NOMO-1 treated with DMSO at 0.1 percent for 48 hours (cell line): ENCODE measurements around the gene ETFB.

Source experiments
- DNase-seq: peaks from one replicate; lab custom pipeline; 2025; ENCODE audit not compliant: unreplicated experiment; lab: John Stamatoyannopoulos, UW

The ETFB gene

DNA sequence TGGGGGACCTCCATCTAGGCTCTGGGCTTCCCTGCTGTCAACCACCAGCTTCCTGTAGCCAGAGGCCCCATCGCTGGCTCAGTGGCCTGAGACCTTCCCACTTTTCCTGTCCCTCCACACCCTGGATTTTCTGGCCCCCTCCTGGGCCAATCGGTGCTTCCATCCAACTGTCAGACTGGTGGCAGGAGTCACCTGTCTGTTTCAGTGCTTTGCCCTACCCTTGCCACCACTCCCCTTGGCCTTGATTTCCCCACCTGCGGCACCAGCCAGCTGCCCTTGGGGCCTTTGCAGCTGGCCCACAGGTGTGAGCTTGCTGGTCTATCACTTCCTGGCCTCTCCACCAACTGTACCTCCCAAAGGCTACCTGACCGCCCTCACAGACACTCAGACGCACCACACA, 36.8 kb downstream of the ETFB start:
- DNase-seq: no peak

DNA sequence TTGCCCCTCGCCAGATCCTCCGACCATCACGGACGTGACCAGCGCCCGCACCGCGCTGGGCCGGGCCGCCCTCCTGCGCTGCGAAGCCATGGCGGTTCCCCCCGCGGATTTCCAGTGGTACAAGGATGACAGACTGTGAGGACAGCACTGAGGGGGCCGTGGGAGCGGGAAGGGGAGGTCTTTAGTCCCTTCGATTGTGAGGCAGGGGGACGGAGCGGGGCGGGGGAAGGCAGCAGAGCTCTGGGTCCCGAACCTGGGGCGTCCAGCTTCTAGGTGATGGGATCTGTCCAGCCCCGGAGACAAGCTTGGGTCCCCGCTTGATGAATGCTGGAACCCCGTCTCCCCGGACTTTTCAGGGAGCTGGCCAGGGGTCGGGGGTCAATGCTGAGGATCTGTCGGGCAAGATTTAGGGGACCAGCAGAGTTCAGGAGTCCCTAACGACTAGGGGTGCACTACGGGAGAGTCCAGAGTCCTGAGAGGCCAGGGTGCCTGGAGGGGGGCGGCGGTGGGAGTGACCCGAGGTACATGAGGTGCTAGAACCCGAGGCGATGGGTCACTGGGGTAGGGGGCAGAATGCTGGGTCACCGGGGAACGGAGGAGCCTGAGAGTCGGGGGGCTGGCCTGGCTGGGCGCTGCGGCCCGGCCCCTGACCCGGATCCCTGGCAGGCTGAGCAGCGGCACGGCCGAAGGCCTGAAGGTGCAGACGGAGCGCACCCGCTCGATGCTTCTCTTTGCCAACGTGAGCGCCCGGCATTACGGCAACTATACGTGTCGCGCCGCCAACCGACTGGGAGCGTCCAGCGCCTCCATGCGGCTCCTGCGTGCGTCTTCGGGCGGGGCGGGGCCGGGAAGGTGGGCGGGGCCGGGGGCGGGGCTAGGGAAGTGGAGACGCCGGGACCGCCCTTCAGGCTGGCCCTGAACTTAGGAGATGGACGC, 38.9 kb downstream of the ETFB start:
- DNase-seq: peak; percentile 80

DNA sequence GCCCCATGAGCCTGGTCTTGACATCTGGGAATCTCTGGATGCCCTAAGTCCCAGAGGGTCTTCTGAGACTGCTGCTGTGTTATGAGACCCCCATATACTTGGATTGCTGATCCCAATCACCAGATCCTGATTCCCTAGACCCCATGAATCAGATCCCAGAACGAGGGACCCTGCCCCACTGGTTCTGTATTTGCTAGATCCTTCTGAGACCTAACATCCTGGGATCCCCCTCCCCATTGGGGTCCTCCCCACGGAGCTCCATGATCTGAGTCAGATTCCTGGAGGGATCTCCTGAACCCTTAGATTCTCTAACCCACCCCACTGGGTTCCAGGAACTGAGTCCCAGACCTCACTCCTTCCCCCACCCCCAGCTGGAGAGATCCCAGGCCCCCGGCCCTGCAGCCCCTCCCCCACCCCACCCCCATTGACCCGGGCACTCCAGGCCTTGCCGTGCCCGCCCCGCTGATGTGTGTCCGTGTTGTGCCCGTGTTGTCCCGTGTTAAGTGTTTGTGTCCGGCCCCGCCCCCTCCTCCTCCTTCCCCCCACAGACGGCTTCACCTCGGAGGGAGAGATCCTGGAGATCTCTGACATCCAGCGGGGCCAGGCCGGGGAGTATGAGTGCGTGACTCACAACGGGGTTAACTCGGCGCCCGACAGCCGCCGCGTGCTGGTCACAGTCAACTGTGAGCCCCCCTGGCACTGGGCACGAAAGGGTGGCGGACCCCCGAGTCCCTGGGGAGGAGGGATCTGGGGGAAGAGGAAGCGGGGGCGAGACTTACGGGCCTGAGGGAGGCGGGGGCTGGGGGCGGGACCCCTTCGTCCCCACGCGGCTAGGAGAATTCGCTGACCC, 39.7 kb downstream of the ETFB start:
- DNase-seq: no peak

DNA sequence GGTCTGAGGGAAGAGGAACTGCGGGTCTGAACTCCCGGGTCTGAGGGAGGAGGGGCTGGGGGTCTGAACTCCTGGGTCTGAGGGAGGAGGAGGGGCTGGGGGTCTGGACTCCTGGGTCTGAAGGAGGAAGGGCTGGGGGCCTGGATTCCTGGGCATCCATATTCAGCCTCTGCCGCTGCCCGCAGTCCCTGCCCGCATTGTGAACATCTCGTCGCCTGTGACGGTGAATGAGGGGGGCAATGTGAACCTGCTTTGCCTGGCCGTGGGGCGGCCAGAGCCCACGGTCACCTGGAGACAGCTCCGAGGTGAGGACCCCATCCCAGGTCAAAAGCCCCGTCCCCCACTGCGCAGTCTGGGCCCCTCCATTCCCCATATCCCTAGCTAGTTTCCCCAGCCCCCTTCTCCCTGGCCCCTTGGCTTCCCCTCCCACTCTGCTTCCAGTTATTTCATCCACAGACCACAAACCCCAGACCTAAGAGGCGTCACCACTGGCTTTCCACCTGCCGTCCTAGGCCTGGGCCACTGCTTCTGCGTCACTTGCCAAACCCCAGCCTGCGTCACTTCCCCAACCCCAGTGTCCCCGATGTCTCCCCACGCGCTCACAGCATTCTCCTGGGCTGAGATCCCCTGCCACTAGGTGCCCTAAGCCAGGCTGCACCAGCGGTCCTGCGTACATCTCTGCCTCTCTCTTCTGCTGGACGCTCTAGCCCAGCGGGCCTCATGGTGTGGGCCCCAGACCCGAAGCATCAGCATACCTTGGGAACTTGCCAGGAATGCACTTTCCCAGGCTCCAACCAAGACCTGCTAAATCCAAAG, 40.8 kb downstream of the ETFB start:
- no peak for DNase-seq

DNA sequence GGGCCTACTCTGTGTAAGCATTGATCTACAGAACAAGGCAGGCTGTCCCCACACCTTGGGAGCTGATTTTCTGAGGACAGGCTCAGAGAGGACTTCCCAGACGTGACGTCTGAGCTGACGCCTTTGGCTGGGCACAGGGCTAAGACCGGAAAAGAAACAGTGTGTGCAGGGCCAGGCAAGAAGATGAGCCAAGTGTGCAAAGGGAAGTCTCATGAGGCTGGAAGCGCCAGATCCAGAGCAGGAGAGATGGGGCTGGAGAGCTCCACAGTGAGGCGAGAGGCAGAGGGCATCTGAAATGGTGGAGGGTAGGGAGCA, 42.1 kb downstream of the ETFB start:
- no peak for DNase-seq

DNA sequence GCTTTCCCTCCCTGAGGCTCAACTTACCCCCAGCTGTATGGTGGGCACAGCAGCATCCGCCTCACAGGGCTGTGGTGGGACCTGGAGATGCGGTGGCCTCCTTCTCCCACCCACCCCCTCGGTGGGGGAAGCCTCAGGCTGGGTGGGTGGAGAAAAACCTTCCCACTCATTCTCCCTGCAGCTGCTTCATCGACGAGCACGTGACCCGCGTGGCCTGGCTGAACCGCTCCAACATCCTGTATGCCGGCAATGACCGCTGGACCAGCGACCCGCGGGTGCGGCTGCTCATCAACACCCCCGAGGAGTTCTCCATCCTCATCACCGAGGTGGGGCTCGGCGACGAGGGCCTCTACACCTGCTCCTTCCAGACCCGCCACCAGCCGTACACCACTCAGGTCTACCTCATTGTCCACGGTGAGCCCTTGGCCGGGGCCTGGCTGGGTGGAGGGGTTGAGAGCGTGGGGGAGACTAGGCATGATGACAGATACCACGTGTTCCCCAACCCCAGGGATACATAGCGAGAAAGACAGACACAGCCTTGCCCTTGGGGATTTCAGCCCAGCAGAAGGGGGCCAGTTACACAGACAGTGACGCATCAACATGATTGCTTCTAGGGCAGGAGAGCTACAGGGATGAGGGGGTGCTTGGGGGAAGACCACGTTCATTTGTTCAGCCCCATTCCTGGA, 42.6 kb downstream of the ETFB start:
- no peak for DNase-seq

DNA sequence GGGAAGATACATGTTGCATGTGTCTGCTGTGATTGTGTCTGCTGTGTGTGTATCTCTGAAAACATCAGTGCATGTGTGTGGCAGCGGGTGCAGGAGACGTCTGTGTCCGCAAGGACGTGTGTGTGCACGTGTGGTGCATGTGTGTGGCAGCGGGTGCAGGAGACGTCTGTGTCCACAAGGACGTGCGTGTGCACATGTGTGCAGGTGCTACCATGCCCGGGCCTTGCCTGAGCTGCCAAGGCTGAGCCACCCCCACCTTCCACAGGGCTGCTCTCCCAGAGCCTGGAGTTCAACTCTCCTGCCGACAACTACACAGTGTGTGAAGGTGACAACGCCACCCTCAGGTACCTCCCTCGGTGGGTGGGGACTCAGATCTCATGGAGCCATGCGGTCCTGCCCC, 44.4 kb downstream of the ETFB start:
- no peak for DNase-seq

DNA sequence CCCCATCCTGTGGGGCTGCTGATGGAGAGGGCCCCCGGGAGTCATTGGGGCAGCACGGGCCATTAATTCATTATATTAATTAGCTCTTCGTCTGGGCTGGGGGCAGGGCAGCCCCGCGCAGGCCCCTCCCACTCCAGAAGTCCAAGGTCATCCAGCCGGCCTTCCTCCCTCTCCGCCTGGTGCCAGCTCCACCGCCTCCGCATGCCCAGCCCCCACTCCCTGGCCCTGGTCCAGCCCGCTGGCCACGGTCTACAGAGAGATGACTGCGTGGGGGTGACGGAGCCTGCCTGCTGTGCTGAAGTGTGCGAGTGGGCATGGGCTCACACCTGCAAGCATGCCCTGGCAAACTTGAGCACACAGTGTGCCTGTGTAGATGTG, 45.9 kb downstream of the ETFB start:
- DNase-seq: no peak

DNA sequence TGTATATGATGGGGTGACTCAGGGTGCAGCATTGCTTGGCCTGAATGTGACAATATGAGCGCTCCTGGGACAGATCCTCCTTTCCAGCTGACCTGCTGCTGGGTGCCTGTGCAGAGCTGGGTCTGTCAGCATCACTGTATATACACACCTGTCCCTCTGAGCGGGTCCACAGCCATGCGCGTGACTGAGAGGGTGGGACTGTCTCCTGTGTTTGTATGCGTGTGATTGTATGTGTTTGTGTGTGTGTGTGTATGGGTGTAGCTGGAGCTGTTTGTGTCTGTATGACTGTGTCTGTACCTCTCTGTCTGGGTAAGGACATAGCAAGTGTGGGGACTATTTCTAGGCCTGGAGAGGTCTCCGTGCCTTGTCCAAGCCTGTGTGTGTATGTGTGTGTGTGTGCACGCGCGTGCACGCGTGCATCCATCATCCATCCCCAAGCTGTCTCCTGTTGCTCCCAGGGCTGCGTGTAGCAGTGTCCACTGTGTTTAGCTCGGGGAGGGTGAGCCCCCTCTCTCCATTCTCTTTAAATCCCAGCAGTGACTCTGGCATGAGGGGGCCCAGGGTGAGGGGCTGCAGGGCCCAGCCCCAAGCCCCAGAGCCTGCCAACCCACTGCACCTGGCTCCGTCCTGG, 46.4 kb downstream of the ETFB start:
- DNase-seq: no peak

DNA sequence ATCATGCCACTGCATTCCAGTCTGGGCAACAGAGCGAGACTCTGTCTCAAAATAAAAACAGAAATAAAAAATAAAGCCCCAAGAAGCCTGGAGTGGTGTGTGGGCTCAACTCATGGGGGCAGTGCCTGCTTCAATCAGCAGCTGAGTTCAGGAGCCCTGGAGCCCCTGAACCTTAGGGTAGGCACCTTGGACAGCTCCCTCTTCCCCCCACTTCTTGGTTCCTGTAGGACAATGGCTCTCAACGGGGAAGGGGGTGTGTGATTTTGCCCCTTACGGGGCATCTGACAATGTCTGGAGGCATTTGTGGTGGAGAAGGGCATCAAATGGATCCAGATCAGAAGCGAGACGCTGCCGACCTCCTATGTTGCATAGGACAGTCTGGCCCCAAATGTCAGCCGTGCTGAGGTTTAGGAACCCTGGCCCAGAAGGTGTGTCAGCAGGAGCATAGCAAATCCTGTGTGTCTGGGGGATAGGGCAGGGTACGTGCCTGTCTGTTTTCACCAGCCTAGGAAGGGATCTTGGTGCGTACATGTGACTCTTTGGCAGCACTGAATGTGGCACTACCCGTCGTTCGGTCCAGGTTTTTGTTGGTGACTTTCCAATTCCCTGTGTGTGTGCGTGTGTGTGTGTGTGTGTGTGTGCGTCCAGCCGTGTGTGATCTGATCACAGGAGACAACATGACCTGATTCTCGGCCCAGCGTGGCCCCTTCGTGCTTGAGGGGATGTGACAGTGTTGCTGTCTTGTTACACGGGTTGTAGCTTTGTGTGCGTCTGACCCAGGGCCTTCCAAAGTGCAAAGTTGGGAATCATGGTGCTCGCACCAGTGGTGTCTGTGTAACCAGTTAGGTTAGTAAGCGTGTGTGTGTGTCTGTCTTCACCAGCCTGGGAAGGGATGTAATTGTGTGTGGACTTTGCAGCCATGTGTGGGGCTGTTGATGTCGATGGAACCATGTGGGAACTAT, 47.2 kb downstream of the ETFB start:
- DNase-seq: no peak

DNA sequence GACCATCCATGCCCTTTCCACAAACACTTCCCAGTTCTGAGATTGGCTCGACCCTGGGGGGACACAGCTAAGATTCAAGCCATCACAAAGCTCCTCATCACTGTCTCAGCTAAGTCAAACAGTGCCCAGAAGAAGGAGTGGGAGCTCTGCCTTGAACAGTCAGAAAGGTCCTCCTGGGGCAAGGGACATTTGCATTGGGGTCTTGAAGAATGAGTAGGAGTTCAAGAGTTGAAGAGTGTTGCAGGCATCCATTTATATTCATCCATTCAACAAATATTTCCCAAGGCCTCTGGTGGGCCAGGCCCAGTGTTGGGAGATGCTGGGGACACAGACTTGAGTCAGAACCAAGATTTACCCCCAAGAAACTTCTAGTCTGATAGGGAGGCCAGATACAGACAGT, 48.2 kb downstream of the ETFB start:
- DNase-seq: no peak

DNA sequence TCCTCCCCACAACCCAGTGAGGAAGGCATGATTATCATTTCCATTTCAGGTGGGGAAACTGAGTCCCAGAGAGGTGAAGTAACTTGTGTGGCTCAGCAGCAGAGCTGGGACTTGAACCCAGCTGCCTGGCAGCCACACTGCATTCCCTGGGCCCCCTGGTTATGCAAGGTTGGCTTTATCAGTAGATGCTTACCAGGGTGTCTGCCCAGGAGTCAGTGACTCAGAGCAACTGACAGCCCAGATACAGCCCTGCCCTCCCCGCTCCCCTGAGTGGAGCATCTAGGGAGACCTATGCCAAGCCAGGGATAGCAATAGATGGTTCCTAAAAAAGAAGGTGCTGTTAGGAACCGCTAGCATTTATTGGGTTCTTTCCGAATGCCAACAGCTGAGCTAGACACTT, 48.8 kb downstream of the ETFB start:
- DNase-seq: no peak

DNA sequence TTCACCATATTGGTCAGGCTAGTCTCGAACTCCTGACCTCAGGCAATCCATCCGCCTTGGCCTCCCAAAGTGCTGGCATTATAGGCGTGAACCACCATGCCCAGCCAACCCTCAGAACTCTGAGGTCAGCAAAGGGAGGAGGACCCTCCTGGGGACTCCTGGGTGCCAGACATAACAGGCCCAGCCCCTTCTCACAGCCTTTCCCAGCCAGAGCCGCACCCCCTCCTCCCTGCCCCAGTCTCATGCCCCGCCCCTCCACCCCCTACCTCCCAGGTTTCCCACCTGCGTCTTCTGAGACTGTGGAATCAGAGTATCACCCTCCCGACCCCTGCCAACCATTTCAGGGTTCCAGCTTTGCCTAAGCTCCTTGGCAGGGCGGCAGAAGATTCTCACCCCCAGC, 49.5 kb downstream of the ETFB start:
- DNase-seq: no peak

DNA sequence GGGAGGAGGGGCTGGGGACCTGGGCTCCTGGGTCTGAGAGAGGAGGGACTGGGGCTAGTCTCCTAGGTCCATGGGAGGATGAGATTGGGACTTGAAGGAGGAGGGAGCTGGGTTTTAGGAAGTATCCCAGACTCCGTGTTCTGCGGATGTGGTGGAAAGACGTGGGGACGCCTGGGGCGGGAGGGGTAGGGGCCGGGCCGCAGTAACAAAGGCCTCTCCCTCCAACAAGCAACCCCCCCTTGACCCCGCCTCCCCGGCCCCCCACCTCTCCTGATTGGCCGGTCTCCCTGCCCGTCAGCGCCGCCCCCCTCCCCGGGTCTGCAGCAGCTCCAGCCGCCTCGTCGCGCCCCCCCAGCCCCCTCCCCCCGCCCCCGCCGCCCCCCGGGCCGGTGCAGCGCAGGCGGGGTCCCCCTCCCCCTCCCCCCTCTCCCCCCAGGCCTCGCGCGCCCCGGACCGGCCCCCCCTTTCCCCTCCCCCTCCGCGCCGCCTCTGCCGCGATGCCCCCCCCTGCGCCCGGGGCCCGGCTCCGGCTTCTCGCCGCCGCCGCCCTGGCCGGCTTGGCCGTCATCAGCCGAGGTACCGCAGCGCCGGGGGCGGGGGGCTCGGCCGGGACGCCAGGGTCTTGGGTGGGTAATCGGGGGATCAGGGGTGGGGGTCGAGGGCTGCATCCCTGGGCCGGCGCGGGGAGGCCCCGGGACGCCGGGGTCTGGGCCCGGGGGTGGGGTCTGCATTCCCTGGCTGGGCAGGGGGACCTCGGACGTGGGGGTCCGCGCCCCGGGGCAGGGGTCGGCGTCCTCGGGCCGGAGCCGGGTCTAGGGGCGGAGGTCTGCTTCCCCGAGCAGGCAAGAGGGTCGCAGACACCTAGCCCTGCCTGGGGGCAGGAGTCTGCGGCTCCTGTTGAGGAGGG, 54.6 kb downstream of the ETFB start, which contains the start of gene IGLON5:
TSS of gene IGLON5 (plus strand) at position 294 of the 907 bp plus-strand sequence. CDS start at position 498, 204 bp downstream.
- DNase-seq: no peak

DNA sequence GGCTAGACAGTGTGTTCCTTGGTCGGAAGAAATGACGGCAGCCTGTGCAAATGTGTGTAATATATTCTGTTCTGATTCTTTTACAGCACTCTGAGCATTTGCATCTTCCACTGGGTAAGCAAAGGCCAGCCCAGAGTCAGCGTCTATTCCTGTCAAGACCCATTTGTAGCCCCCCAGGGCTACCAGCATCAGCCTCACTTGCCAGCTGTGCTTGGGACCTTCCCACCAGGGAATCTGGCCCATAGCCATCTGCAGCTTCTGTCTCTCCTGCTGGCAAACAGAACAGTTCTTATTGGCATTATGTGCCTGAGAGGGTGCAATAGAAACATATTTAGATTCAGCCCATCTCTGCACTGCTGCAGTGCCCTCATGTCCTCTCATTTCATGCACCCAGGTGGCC, 60.7 kb downstream of the ETFB start:
- no peak for DNase-seq

DNA sequence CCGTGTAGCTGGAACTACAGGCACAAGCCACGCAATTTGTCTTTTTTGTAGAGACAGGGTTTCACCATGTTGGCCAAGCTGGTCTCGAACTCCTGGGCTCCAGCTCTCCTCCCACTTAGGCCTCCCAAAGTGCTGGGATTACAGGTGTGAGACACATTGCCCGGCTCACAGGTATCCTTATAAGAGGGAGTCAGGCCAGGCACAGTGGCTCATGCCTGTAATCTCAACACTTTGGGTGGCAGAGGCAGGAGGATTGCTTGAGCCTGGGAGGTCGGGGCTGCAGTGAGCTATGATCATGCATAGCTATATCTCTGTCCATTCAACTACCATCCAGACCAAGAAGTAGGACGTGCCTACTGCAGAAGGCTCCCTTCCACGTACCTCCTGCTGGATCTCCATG, 64.9 kb downstream of the ETFB start:
- DNase-seq: no peak

DNA sequence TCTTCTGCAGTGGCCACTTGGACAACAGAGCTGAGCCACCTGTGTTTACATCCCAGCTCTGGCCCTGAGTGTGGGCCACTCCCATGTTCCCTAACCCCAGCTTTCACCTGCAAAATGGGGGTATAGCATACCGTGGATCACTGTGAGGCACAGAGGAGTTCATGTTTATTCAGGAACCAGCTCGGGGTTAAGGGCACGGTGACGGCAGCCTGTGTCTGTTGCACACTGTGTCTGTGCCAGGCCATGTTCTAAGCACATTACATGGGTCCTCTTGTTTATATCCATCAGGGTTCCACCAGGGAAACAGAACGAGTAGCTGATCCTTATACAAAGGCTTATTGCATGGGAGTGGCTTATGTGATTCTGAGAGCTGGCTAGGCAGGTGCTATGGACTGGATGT, 68.8 kb downstream of the ETFB start:
- no peak for DNase-seq
